ENCODE results near the gene NUP188. TPM values are rescaled to one million over a fixed set of nuclear protein-coding genes. Genes with fewer than 3 reads are reported as not detected.

NUP188 gene
- total and polyA plus RNA-seq, 2 donors (not counting 1 experiment from before 2014, with no cell fraction given), result 28.8 to 31.4 TPM

DNA sequence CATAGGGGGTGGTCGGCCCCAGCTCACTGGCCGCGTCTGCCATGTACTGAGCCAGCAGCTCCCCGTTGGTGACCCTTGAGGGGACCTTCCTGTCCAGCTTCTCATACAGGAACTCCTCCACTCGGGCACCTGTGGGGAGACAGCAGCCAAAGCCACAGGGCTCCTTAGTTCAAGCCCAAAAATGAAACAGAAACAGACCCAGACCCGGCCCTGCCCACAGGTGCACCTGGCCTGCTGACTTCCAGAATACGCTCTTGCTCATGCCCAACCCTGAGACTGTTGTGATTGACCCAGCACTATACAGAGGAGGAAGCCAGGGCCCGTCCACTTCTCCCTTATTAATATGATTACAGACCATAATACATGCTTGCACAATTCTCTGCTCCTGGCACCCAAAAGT lies 73.6 kb downstream of the NUP188 start:
- TF ChIP-seq, protein P1, sequence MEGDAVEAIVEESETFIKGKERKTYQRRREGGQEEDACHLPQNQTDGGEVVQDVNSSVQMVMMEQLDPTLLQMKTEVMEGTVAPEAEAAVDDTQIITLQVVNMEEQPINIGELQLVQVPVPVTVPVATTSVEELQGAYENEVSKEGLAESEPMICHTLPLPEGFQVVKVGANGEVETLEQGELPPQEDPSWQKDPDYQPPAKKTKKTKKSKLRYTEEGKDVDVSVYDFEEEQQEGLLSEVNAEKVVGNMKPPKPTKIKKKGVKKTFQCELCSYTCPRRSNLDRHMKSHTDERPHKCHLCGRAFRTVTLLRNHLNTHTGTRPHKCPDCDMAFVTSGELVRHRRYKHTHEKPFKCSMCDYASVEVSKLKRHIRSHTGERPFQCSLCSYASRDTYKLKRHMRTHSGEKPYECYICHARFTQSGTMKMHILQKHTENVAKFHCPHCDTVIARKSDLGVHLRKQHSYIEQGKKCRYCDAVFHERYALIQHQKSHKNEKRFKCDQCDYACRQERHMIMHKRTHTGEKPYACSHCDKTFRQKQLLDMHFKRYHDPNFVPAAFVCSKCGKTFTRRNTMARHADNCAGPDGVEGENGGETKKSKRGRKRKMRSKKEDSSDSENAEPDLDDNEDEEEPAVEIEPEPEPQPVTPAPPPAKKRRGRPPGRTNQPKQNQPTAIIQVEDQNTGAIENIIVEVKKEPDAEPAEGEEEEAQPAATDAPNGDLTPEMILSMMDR (conservative IDR thresholded peaks at IDR 0.05 in 1 of 2, IDR thresholded peaks at IDR 0.05 in 1 of 2; ENCODE audit: low read depth in 1 of 2, low read length in 2 of 2), result no peak
- no peak for TF ChIP-seq EZH2 (IDR thresholded peaks at IDR 0.05; ENCODE audit: low read length, missing control alignments)
- Histone ChIP-seq H3K4me1 (ENCODE audit: control insufficient read depth, extremely low read depth, insufficient read depth, low read length) (peaks cover 7% of the 10 kb centered on the region), H3K36me3 (ENCODE audit: control insufficient read depth, insufficient read depth, low read length) (no peaks in the 10 kb centered on the region), H3K79me2 (ENCODE audit: control insufficient read depth, insufficient read depth, low read length) (peaks cover 4% of the 10 kb centered on the region), H3K4me3 (replicated peaks in 1 of 4; ENCODE audit: control extremely low read depth in 1 of 4, insufficient read depth in 1 of 4, low read depth in 3 of 4, low read length in 4 of 4) (no peak overlapping the region), H3K9ac (ENCODE audit: insufficient read depth, low read length) (no peak overlapping the region), H2AFZ (ENCODE audit: low read length) (no peak overlapping the region), H3K9me3 (ENCODE audit: control insufficient read depth, insufficient read depth, low read depth, low read length) (no peaks in the 10 kb centered on the region), H3K27me3 (ENCODE audit: control insufficient read depth, insufficient read depth, low read length) (no peaks in the 10 kb centered on the region), H3K4me2 (ENCODE audit: extremely low read depth, insufficient read depth, low read length) (no peak overlapping the region), H4K20me1 (ENCODE audit: control insufficient read depth, extremely low read depth, insufficient read depth, low read length) (no peaks in the 10 kb centered on the region), H3K27ac (ENCODE audit: insufficient read depth, low read length) (no peak overlapping the region)
- no peak for DNase-seq (ENCODE audit: low read depth in 2 of 2)

DNA sequence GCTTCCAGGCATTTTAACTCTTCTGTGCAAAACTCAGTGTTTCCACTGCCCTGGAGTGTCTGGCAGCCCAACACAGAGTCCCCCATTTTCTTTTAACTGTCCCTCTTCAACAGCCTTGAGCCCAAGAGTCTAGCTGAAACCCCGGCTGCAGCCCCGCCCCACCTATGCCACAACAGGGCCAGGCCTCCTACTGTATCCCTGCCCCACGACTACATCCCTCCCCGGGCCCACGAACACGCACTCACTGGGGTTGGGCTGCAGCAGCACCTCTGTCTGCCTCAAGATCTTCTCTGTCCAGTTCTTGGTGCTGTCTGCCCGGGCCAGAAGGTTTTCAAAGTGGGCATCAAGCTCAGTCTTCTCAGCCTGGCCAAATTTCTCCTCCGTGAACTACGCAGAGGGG lies 74.5 kb downstream of the NUP188 start:
- no peaks in the 10 kb centered on the region for H4K20me1 ChIP-seq (ENCODE audit: control insufficient read depth, extremely low read depth, insufficient read depth, low read length)
- no peak overlapping the region for H3K9ac ChIP-seq (ENCODE audit: insufficient read depth, low read length)
- H3K27me3 ChIP-seq (ENCODE audit: control insufficient read depth, insufficient read depth, low read length), result no peaks in the 10 kb centered on the region
- no peaks in the 10 kb centered on the region for H3K36me3 ChIP-seq (ENCODE audit: control insufficient read depth, insufficient read depth, low read length)
- no peak for TF ChIP-seq EZH2 (IDR thresholded peaks at IDR 0.05; ENCODE audit: low read length, missing control alignments)
- TF ChIP-seq, protein P1 (conservative IDR thresholded peaks at IDR 0.05 in 1 of 2, IDR thresholded peaks at IDR 0.05 in 1 of 2; ENCODE audit: low read depth in 1 of 2, low read length in 2 of 2), result no peak
- H3K4me2 ChIP-seq (ENCODE audit: extremely low read depth, insufficient read depth, low read length), result no peak overlapping the region
- no peaks in the 10 kb centered on the region for H3K9me3 ChIP-seq (ENCODE audit: control insufficient read depth, insufficient read depth, low read depth, low read length)
- no peak overlapping the region for H2AFZ ChIP-seq (ENCODE audit: low read length)
- H3K79me2 ChIP-seq (ENCODE audit: control insufficient read depth, insufficient read depth, low read length), result peaks cover 9% of the 10 kb centered on the region
- H3K4me3 ChIP-seq (replicated peaks in 1 of 4; ENCODE audit: control extremely low read depth in 1 of 4, insufficient read depth in 1 of 4, low read depth in 3 of 4, low read length in 4 of 4), result no peak overlapping the region
- DNase-seq (ENCODE audit: low read depth in 2 of 2), result no peak
- H3K27ac ChIP-seq (ENCODE audit: insufficient read depth, low read length), result no peak overlapping the region
- peaks cover 8% of the 10 kb centered on the region for H3K4me1 ChIP-seq (ENCODE audit: control insufficient read depth, extremely low read depth, insufficient read depth, low read length)

DNA sequence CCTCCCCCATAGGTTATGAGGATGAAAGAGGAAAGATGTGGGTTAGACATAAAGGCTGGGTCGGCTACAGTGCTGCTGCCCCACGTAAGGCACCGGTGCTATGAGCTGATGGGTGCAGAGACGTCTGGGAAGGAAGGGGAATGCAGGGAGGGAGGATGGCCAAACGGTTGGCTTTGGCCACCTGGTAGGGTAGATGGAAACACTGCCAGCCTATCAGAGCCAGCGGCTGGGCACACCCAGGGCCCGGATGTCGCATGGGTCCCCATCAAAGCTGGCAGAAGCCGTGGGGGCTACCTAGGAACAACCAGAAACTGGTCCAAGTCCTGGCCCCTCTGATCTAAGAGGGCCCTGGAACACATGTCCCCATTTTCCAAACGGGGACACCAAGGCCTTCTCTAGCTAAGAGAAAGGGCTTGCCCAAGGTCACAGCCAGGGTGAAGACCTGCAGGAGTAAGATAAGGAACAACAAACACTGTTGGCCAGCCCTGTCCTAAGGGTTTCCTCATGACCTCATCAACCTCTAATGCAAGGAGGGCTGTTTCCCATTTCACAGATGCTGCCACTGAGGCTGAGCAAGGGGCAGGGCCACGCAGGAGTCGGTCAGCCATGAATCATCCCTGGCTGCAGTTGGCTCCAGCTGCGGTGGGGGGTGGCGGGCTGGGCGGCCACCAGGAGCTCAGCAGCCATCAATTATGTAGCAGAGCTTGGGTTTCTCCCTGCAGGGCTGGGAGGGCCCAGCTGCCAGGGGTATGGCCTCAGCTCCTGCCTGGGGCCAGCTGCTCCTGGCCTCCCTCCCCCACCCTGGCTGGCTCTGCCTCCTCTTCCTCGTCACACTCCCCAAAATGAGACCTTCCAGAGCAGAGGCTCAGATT lies 75.8 kb downstream of the NUP188 start:
- H3K4me2 ChIP-seq (ENCODE audit: extremely low read depth, insufficient read depth, low read length), result peak overlapping the region; percentile 21
- H3K9ac ChIP-seq (ENCODE audit: insufficient read depth, low read length), result no peak overlapping the region

More for the DNA sequence above, 75.8 kb downstream of the NUP188 start:
- peaks cover 11% of the 10 kb centered on the region for H3K4me1 ChIP-seq (ENCODE audit: control insufficient read depth, extremely low read depth, insufficient read depth, low read length)
- H3K36me3 ChIP-seq (ENCODE audit: control insufficient read depth, insufficient read depth, low read length), result no peaks in the 10 kb centered on the region
- H3K79me2 ChIP-seq (ENCODE audit: control insufficient read depth, insufficient read depth, low read length), result peaks cover 15% of the 10 kb centered on the region
- TF ChIP-seq, protein P1 (conservative IDR thresholded peaks at IDR 0.05 in 1 of 2, IDR thresholded peaks at IDR 0.05 in 1 of 2; ENCODE audit: low read depth in 1 of 2, low read length in 2 of 2), result no peak
- no peak overlapping the region for H3K4me3 ChIP-seq (replicated peaks in 1 of 4; ENCODE audit: control extremely low read depth in 1 of 4, insufficient read depth in 1 of 4, low read depth in 3 of 4, low read length in 4 of 4)
- no peak overlapping the region for H3K27ac ChIP-seq (ENCODE audit: insufficient read depth, low read length)
- H3K9me3 ChIP-seq (ENCODE audit: control insufficient read depth, insufficient read depth, low read depth, low read length), result no peaks in the 10 kb centered on the region
- H4K20me1 ChIP-seq (ENCODE audit: control insufficient read depth, extremely low read depth, insufficient read depth, low read length), result no peaks in the 10 kb centered on the region
- no peak overlapping the region for H2AFZ ChIP-seq (ENCODE audit: low read length)
- peak; percentile 83 to 88 for DNase-seq (ENCODE audit: low read depth in 2 of 2)
- no peaks in the 10 kb centered on the region for H3K27me3 ChIP-seq (ENCODE audit: control insufficient read depth, insufficient read depth, low read length)
